ENCODE measurements around the gene RPS3. TPM values are rescaled to one million over a fixed set of nuclear protein-coding genes. Genes with fewer than 3 reads are reported as not detected.

Gene RPS3
- total RNA-seq, 1 experiment from 2014 or later = 6,280 TPM

DNA sequence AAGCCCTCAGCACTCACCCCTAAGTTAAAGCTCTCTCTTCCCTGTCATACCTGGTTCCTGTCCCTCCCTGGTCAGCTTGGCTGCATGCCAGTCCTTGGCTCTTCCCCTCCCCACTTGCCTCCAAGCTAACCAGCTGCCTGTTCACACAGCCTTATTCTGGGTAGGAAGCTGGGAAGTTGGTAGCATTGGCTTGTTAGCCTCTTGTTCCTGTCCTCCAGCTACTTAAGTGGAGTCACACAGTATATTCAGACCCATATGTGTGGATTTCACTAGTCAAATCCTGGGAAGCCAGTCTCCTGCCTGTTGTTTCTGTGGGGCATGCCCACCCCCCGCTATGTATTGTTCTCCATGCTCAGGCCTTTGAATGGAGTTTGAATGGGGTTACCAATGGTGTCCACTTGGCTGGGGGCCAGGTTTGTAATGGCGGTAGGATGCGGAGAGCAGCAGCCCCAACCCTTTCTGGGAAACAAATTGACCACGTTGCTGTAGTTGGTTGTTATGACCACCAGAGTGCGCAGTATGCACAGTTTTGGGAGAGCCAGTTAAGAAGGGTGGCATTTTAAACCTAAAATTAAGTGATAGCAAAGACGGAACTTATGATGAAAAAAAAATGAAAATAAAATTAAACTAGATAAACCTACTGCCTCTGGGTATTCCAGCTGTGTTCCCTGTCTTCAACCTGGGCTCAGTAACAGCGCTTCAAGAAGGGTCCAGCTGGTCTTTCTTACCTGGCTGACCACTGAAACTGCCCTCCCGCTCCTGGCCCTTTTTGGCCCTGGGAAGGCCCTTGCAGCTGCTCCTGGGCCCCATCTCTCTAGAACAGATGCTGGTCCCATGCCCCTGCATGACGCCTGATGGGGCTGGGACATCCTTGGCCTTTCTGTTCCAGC, 10.7 kb upstream of the RPS3 start:
- no TSS peak for BruUV-seq (replicated peaks)
- Mint-ChIP-seq H3K4me3 (ENCODE audit: unreplicated experiment) (no peak overlapping the region), H3K27ac (ENCODE audit: unreplicated experiment) (no peak overlapping the region), H3K4me1 (ENCODE audit: low read depth, unreplicated experiment) (peaks cover 10% of the 10 kb centered on the region), H3K27me3 (ENCODE audit: insufficient read depth, unreplicated experiment) (no peaks in the 10 kb centered on the region), H3K9me3 (ENCODE audit: unreplicated experiment) (no peaks in the 10 kb centered on the region), H3K36me3 (ENCODE audit: insufficient read depth, unreplicated experiment) (peaks cover 15% of the 10 kb centered on the region)
- H3K4me1 ChIP-seq = peaks cover 46% of the 10 kb centered on the region
- POLR2A ChIA-PET = no interaction called here
- H3K9me3 ChIP-seq = 0 out of 2 replicates have a peak, but pooled peaks cover 2% of the 10 kb centered on the region
- no peak overlapping the region for H3K4me3 ChIP-seq (ENCODE audit: low read depth, low read length)
- H3K27me3 ChIP-seq (replicated peaks; ENCODE audit: control insufficient read depth, insufficient read depth, low read length) = no peaks in the 10 kb centered on the region
- peak; percentile 92 to 98 for TF ChIP-seq CTCF (IDR thresholded peaks at IDR 0.05; ENCODE audit: insufficient read depth in 1 of 2, low read depth in 1 of 2, low read length in 1 of 2, severe bottlenecking in 1 of 2, unreplicated experiment in 1 of 2)
- CTCF ChIA-PET = interaction anchor here (0.5 to 4.4 kb wide), 22 partner anchors 8 to 145 kb away, joined by 3 to 31 read pairs (median 5); partner anchors contain the start of gene GDPD5
- intact Hi-C loops (cut with micrococcal nuclease; ENCODE audit: unreplicated experiment) = loop anchor here (1.0 to 2.0 kb wide), 4 partner anchors 11 to 144 kb away; partner anchors contain the start of gene RPS3
- no peaks in the 10 kb centered on the region for H3K36me3 ChIP-seq (ENCODE audit: control insufficient read depth, insufficient read depth, low read length)
- DNase-seq = peak; percentile 86 to 87

DNA sequence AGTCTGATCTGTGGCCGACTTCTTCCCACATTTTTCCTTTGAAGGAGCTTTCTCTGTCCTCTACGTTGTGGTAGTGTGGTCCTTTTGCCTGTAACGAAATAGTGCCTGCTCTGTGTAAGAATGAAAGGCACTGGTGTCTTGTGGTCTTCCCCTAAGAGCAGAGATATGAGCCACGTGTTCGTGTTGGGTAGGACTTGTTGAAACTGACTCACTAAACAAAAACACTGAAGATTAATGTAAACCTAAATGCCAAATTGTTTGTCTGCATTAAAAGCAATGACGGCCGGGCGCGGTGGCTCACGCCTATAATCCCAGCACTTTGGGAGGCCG, 10.1 kb upstream of the RPS3 start:
- no peak overlapping the region for H3K4me3 Mint-ChIP-seq (ENCODE audit: unreplicated experiment)
- no TSS peak for BruUV-seq (replicated peaks)
- no peaks in the 10 kb centered on the region for H3K27me3 ChIP-seq (replicated peaks; ENCODE audit: control insufficient read depth, insufficient read depth, low read length)
- H3K36me3 Mint-ChIP-seq (ENCODE audit: insufficient read depth, unreplicated experiment) = peaks cover 13% of the 10 kb centered on the region
- POLR2A ChIA-PET = no interaction called here
- no peaks in the 10 kb centered on the region for H3K9me3 Mint-ChIP-seq (ENCODE audit: unreplicated experiment)
- no peak overlapping the region for H3K4me3 ChIP-seq (ENCODE audit: low read depth, low read length)
- DNase-seq = no peak
- H3K27me3 Mint-ChIP-seq (ENCODE audit: insufficient read depth, unreplicated experiment) = no peaks in the 10 kb centered on the region
- intact Hi-C loops (cut with micrococcal nuclease; ENCODE audit: unreplicated experiment) = loop anchor here (2.0 kb wide), 2 partner anchors 42 to 56 kb away; no protein-coding TSS in a partner anchor
- TF ChIP-seq CTCF (IDR thresholded peaks at IDR 0.05; ENCODE audit: insufficient read depth in 1 of 2, low read depth in 1 of 2, low read length in 1 of 2, severe bottlenecking in 1 of 2, unreplicated experiment in 1 of 2) = no peak
- CTCF ChIA-PET = interaction anchor here (0.5 to 4.4 kb wide), 14 partner anchors 8 to 429 kb away, joined by 3 to 31 read pairs (median 4); partner anchors contain the start of gene GDPD5
- H3K9me3 ChIP-seq = 0 out of 2 replicates have a peak, but pooled peaks cover 2% of the 10 kb centered on the region
- no peak overlapping the region for H3K27ac Mint-ChIP-seq (ENCODE audit: unreplicated experiment)
- H3K4me1 Mint-ChIP-seq (ENCODE audit: low read depth, unreplicated experiment) = peaks cover 6% of the 10 kb centered on the region
- H3K36me3 ChIP-seq (ENCODE audit: control insufficient read depth, insufficient read depth, low read length) = no peaks in the 10 kb centered on the region
- peaks cover 43% of the 10 kb centered on the region for H3K4me1 ChIP-seq

- H3K4me3 ChIP-seq (ENCODE audit: low read depth, low read length) = no peak overlapping the region
- CTCF ChIA-PET = interaction anchor here (0.5 to 3.5 kb wide), 10 partner anchors 9 to 430 kb away, joined by 3 to 14 read pairs (median 4); no protein-coding TSS in a partner anchor
- H3K4me1 ChIP-seq = peaks cover 37% of the 10 kb centered on the region
- Mint-ChIP-seq H3K9me3 (ENCODE audit: unreplicated experiment) (no peaks in the 10 kb centered on the region), H3K4me3 (ENCODE audit: unreplicated experiment) (no peak overlapping the region), H3K27me3 (ENCODE audit: insufficient read depth, unreplicated experiment) (no peaks in the 10 kb centered on the region), H3K36me3 (ENCODE audit: insufficient read depth, unreplicated experiment) (peaks cover 13% of the 10 kb centered on the region), H3K4me1 (ENCODE audit: low read depth, unreplicated experiment) (no peaks in the 10 kb centered on the region), H3K27ac (ENCODE audit: unreplicated experiment) (no peak overlapping the region)
- H3K36me3 ChIP-seq (ENCODE audit: control insufficient read depth, insufficient read depth, low read length) = no peaks in the 10 kb centered on the region
- H3K9me3 ChIP-seq = 0 out of 2 replicates have a peak, but pooled peaks cover 2% of the 10 kb centered on the region
- DNase-seq = no peak
- H3K27me3 ChIP-seq (replicated peaks; ENCODE audit: control insufficient read depth, insufficient read depth, low read length) = no peaks in the 10 kb centered on the region
- TF ChIP-seq CTCF (IDR thresholded peaks at IDR 0.05; ENCODE audit: insufficient read depth in 1 of 2, low read depth in 1 of 2, low read length in 1 of 2, severe bottlenecking in 1 of 2, unreplicated experiment in 1 of 2) = no peak
- POLR2A ChIA-PET = interaction anchor here (0.6 kb wide), 1 partner anchor 157 kb away, joined by 3 read pairs; no protein-coding TSS in a partner anchor
- intact Hi-C loops (cut with micrococcal nuclease; ENCODE audit: unreplicated experiment) = loop anchor here (2.0 kb wide), 2 partner anchors 41 to 55 kb away; no protein-coding TSS in a partner anchor
- no TSS peak for BruUV-seq (replicated peaks)
Measured at GRCh38 chr11:75389925-75390324, 9.4 kb upstream of the RPS3 start.

Measured in Caco-2 (cell line).